Hepatocyte (in vitro differentiated cells): ENCODE data around the gene CACNA1B. TPM values are rescaled to one million over a fixed set of nuclear protein-coding genes. Genes with fewer than 3 reads are reported as not detected.
"Not testable (repeated sequence)": the region's sequence is repeated elsewhere in the genome, so short reads cannot be mapped to it uniquely, and the experiment has no call there.

Experiments used
- DNase-seq: peaks from one replicate; pipeline ENCODE4 v3.0.0-alpha.2; 2016; ENCODE audit warnings: low spot score
- H2AFZ ChIP-seq: fragments of 200-600 bp; sonication (generic); 2 replicates; pipeline ENCODE4 v1.6.0; 2016; ENCODE audit warnings: antibody characterized with exemption, mild to moderate bottlenecking
- H3K27ac ChIP-seq: fragments of 200-600 bp; sonication (generic); 2 replicates; pipeline ENCODE4 v1.5.1; 2016; ENCODE audit warnings: mild to moderate bottlenecking
- H3K27me3 ChIP-seq: fragments of 200-600 bp; sonication (generic); 2 replicates; pipeline ENCODE4 v1.6.1; 2016
- H3K36me3 ChIP-seq: fragments of 200-600 bp; sonication (generic); replicated peaks from 2 replicates; pipeline ENCODE4 v1.5.1; 2016; ENCODE audit warnings: low read depth; ENCODE audit not compliant: insufficient read depth
- H3K4me1 ChIP-seq: fragments of 200-600 bp; sonication (generic); 2 replicates; pipeline ENCODE4 v1.5.1; 2016; ENCODE audit warnings: mild to moderate bottlenecking, moderate library complexity; ENCODE audit not compliant: insufficient read depth
- H3K4me2 ChIP-seq: fragments of 200-600 bp; sonication (generic); 2 replicates; pipeline ENCODE4 v1.6.0; 2016
- H3K4me3 ChIP-seq: fragments of 200-600 bp; sonication (generic); 2 replicates; pipeline ENCODE4 v1.5.1; 2016; ENCODE audit warnings: mild to moderate bottlenecking
- H3K79me2 ChIP-seq: fragments of 200-600 bp; sonication (generic); 2 replicates; pipeline ENCODE4 v1.6.0; 2017; ENCODE audit warnings: mild to moderate bottlenecking
- H3K9me2 ChIP-seq: fragments of 200-600 bp; sonication (generic); replicated peaks from 2 replicates; pipeline ENCODE4 v1.6.0; 2017; ENCODE audit warnings: mild to moderate bottlenecking; ENCODE audit not compliant: insufficient read depth
- H3K9me3 ChIP-seq: fragments of 200-600 bp; sonication (generic); 2 replicates; pipeline ENCODE4 v1.5.1; 2016; ENCODE audit warnings: low read depth, mild to moderate bottlenecking
- H4K20me1 ChIP-seq: fragments of 200-600 bp; sonication (generic); 2 replicates; pipeline ENCODE4 v1.6.0; 2016; ENCODE audit warnings: mild to moderate bottlenecking; ENCODE audit not compliant: insufficient read depth, poor library complexity, severe bottlenecking
- EZH2 ChIP-seq: fragments of 200-600 bp; sonication (generic); IDR thresholded peaks from 2 replicates; pipeline ENCODE4 v1.6.1; 2016; ENCODE audit warnings: antibody characterized with exemption, mild to moderate bottlenecking, borderline replicate concordance
- EZH2phosphoT487 ChIP-seq: fragments of 200-600 bp; sonication (generic); IDR thresholded peaks from one replicate; pipeline ENCODE4 v1.6.1; 2018; ENCODE audit warnings: antibody characterized with exemption, mild to moderate bottlenecking, low read depth, moderate library complexity; ENCODE audit not compliant: unreplicated experiment, severe bottlenecking
- WGBS: methylation state at CpG from one replicate; pipeline ENCODE4 v1.1.6; 2016; ENCODE audit warnings: low lambda C conversion rate; ENCODE audit errors: missing lambda C conversion rate; 5-methylcytosine and 5-hydroxymethylcytosine counted together
- polyA plus RNA-seq: library from polyadenylated mRNA; unstranded; fragments of >200 nt; fragmentation: Nextera tagmentation; extraction: Ambion mirVana; gene quantifications from 2 replicates; pipeline ENCODE4 v1.2.1, GENCODE V29; 2016
- total RNA-seq: library from RNA; depleted of rRNA; stranded (reverse); fragments of >200 nt; gene quantifications from 2 replicates; pipeline ENCODE4 v1.2.3, GENCODE V29; 2014
- TF ChIP-seq, protein P1 (sequence below): fragments of 200-600 bp; sonication (generic); IDR thresholded peaks from 2 replicates; pipeline ENCODE4 v1.5.1; 2016; ENCODE audit warnings: antibody characterized with exemption, mild to moderate bottlenecking; ENCODE audit not compliant: poor library complexity

CACNA1B gene
- total and polyA plus RNA-seq, 2 experiments from 2014 or later = 0.30 to 0.39 TPM

DNA sequence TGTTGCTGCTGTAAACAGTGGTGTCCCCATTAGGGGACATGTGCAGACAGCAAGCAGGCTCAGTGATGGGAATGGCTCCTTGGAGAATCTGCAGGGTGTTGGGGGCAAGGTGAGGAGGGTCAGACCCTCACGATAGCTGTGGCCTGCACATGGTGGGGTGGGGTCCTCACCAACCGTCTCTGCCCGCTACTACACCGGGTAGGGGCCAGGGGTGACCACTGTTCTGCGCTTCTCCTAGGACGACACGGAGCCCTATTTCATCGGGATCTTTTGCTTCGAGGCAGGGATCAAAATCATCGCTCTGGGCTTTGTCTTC, 4.9 kb downstream of the CACNA1B start:
- Histone ChIP-seq H3K79me2 (no peaks in the 10 kb centered on the region), H3K4me1 (no peaks in the 10 kb centered on the region), H2AFZ (no peak overlapping the region), H3K4me2 (no peak overlapping the region), H3K4me3 (no peak overlapping the region), H3K27me3 (peaks cover 9% of the 10 kb centered on the region), H3K9me2 (no peaks in the 10 kb centered on the region), H3K27ac (no peak overlapping the region), H4K20me1 (no peaks in the 10 kb centered on the region), H3K9me3 (no peaks in the 10 kb centered on the region), H3K36me3 (no peaks in the 10 kb centered on the region)
- DNase-seq = no peak
- 97% methylated on average over 10 of the region's 10 CpGs for WGBS
- TF ChIP-seq EZH2phosphoT487 (no peak), EZH2 (no peak)
- TF ChIP-seq, protein P1, sequence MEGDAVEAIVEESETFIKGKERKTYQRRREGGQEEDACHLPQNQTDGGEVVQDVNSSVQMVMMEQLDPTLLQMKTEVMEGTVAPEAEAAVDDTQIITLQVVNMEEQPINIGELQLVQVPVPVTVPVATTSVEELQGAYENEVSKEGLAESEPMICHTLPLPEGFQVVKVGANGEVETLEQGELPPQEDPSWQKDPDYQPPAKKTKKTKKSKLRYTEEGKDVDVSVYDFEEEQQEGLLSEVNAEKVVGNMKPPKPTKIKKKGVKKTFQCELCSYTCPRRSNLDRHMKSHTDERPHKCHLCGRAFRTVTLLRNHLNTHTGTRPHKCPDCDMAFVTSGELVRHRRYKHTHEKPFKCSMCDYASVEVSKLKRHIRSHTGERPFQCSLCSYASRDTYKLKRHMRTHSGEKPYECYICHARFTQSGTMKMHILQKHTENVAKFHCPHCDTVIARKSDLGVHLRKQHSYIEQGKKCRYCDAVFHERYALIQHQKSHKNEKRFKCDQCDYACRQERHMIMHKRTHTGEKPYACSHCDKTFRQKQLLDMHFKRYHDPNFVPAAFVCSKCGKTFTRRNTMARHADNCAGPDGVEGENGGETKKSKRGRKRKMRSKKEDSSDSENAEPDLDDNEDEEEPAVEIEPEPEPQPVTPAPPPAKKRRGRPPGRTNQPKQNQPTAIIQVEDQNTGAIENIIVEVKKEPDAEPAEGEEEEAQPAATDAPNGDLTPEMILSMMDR = no peak

DNA sequence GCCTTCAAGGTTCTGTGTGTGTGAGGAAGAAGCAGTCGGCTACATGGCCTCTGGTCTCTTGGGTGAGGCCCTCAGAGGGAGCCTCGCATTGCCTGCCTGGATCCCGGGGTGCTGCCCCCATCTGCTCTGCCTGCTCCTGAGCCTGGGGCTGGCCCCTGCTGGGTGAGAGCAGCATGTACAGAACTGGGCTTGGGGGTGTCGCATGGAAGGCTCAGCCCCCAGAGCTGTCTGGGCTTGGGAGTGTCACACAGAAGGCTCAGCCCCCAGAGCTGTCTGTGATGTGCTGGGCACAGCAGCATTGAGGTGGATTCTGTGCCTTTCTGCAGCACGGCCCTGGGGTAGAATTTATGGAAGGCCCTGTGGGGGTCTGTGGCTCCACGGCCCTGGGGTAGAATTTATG, 6.4 kb downstream of the CACNA1B start:
- 100% methylated on average over 4 of the region's 6 CpGs for WGBS
- not testable (repeated sequence) for H3K9me3 ChIP-seq, DNase-seq, H3K4me2 ChIP-seq, H4K20me1 ChIP-seq, H2AFZ ChIP-seq, H3K27me3 ChIP-seq, H3K4me3 ChIP-seq, H3K36me3 ChIP-seq, H3K27ac ChIP-seq, H3K9me2 ChIP-seq, H3K4me1 ChIP-seq, H3K79me2 ChIP-seq

DNA sequence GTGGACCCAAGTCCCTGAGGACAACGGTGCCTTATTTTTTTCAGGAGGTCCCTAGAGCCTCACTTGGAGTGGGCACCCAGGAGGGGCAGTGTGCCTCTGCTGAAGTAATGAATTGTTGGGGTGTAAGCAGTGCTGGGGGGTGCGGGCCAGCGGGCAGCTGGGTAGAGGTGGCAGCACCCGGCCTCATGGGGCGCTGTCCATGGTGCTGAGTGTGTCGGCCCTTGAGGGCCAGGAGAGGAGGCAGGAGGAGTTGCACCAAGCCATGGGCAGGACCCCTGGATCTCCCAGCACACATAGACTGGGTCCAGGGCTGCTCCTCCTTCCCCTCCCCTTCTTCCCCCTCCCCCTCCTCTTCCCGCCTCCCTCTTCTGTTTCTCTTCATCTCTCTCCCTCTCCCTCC, 7.0 kb downstream of the CACNA1B start:
- DNase-seq, H2AFZ ChIP-seq, H3K9me2 ChIP-seq, H3K27ac ChIP-seq, H3K4me3 ChIP-seq, H3K4me1 ChIP-seq, H3K27me3 ChIP-seq, H4K20me1 ChIP-seq, H3K79me2 ChIP-seq, H3K4me2 ChIP-seq, H3K36me3 ChIP-seq, H3K9me3 ChIP-seq: not testable (repeated sequence)
- WGBS = 46% methylated on average over 5 of the region's 7 CpGs

DNA sequence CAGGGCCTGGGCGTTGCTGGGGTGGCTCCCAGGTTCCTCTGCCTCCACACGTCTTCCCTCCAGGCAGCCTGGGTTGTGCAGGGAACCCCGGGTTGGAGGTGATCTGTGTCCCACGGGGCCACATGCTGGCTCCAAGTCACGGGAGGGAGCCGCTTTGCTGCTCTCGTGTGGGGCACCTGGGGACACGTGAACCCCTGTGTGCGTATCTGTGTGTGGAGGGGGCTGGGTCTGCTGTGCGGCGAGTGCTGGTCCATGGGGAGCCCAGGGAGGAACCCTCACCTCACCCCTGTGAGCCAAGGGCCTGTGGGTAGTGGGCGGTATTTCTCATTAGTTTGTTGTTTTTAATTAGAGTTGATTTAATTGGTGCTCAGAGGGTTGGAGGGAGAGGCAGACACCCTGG, 7.5 kb downstream of the CACNA1B start:
- not testable (repeated sequence) for H3K4me2 ChIP-seq, H3K9me2 ChIP-seq, H3K27me3 ChIP-seq, H3K36me3 ChIP-seq, H2AFZ ChIP-seq, H3K9me3 ChIP-seq, DNase-seq, H3K4me3 ChIP-seq, H3K79me2 ChIP-seq, H4K20me1 ChIP-seq, H3K4me1 ChIP-seq, H3K27ac ChIP-seq
- 92% methylated on average over 8 of the region's 12 CpGs for WGBS

DNA sequence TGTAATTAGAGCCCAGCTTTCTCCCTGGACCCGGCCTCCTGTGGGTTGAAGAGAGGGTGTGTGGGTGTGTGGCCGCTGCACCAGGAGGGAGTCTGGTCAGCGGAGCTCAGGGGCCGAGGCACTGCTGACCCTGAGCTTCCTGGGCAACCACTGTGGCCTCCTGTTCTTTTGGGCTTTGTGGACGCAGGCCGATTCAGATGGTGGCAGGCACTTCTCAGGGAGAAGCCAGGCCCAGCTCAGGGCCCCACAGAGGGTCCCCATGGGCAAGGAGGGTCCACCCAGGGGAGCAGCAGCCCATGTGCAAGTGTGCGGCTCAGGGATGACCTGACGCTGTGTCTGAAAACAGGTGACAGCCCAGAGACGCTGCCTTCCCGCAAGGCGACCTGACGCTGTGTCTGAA, 11.0 kb downstream of the CACNA1B start:
- H3K4me2 ChIP-seq, H3K4me1 ChIP-seq, H3K27ac ChIP-seq, H2AFZ ChIP-seq, H3K79me2 ChIP-seq, H3K36me3 ChIP-seq, DNase-seq, H3K4me3 ChIP-seq, H3K9me2 ChIP-seq, H3K27me3 ChIP-seq, H3K9me3 ChIP-seq, H4K20me1 ChIP-seq: not testable (repeated sequence)
- WGBS = 80% methylated on average over 8 of the region's 12 CpGs

DNA sequence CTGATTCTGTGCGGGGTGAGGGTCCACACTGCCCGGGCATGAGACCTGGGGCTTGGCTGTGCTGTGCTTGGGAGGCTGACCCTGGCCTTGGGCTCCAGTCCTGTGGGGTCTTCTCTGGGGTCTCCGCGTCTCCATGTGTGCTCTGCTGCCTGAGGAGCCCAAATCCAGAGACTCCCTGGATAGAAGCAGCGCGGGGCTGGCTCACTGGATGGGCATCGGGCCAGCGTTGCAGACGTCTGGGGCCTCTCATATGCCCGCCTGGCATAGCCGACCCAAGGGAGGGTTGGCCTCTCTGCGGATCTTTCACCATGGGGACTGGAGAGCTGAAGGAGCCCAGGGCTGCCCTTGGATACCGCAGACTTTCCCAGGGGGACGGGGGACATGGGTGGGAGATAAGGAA, 12.4 kb downstream of the CACNA1B start:
- not testable (repeated sequence) for H2AFZ ChIP-seq, H3K27ac ChIP-seq, H3K9me3 ChIP-seq, H3K9me2 ChIP-seq, H3K4me3 ChIP-seq, H4K20me1 ChIP-seq, H3K36me3 ChIP-seq, H3K4me1 ChIP-seq, DNase-seq, H3K79me2 ChIP-seq, H3K4me2 ChIP-seq, H3K27me3 ChIP-seq
- 94% methylated on average over 11 of the region's 14 CpGs for WGBS

DNA sequence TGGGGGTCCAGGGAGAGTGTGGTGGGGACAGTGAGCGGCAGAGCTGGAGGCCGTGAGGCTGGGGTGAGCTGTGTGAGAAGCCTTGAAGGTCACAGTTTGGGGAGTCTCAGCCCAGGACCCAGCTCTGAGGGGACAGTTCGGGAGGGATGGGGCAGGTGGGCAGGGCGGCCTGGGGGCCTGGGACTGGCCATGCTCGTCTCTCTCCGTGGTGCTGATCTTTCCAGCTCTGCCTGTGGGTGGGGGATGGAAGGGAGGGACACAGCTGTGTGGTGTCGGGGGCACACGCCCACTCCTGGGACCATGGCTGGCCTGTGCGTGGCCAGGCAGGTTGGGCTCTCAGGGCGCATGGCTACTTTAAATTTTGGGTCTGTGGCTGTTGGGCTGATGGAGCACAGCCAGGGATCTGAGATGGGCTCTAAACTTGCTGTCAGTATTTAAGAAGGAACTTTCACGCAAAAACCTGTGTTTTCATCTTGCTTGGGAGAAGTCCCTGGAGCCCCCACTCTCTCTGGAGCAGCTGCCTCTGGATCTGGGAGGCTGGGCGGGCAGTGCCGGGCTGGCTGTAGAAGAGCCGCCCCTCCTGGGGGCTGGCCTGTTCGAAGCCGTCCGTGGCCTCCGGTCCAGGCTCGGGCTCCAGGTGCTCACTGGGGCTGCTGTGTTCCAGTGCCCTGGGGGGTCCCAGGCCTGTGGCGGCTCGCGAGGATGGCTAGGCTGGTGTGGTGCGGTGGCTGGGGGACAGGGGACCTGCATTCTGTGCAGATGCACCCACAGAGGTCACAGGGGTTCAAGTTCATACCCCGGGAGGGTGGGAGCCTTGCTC, 13.4 kb downstream of the CACNA1B start:
- not testable (repeated sequence) for H3K27ac ChIP-seq, H3K4me3 ChIP-seq, DNase-seq, H3K4me2 ChIP-seq, H3K79me2 ChIP-seq, H3K27me3 ChIP-seq, H3K36me3 ChIP-seq, H3K9me2 ChIP-seq, H2AFZ ChIP-seq, H4K20me1 ChIP-seq, H3K4me1 ChIP-seq, H3K9me3 ChIP-seq
- 92% methylated on average over 15 of the region's 24 CpGs for WGBS
